Esophagus muscularis mucosa (tissue), 3 donors: ENCODE results near the gene SMOC1.

ENCODE experiments used
- CTCF ChIP-seq, 3 experiments: fragments of 200-600 bp in 2 of 3; fragments of 450-650 bp in 1 of 3; sonication (generic) in 2 of 3; IDR thresholded peaks; one replicate each; pipeline ENCODE4 v1.5.1; 2017 to 2019; ENCODE audit warnings: antibody characterized with exemption in 3 of 3, mild to moderate bottlenecking in 2 of 3, moderate library complexity in 1 of 3
- POLR2A ChIP-seq: fragments of 450-650 bp; IDR thresholded peaks from one replicate; pipeline ENCODE4 v1.6.1; 2017; ENCODE audit warnings: antibody characterized with exemption, moderate library complexity, mild to moderate bottlenecking, low read depth
- POLR2AphosphoS5 ChIP-seq, 2 donors: sonication (generic); formaldehyde crosslinking; IDR thresholded peaks; one replicate each; pipeline ENCODE4 v1.6.1; 2017; ENCODE audit warnings: antibody characterized with exemption in 2 of 2

DNA sequence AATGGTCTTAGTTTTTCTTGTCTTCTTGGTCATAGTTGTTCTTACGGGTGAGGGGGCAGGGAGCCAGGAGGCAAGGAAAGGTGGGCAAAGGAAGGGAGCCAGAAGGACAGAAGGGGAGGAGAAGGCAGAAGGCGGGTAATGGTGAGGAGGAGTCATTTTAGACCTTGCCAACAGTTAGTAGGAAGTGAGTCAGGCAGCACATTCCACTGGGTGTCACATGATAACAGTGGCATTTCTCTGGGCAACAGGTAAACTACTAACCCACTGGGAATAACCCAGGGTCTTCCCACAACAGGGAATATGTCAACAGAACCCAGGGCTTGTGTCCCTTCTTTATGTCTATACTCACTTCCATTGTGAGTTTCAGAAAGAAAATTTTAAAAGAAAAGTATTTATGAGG, 181.9 kb downstream of the SMOC1 start:
- TF ChIP-seq CTCF (IDR thresholded peaks at IDR 0.05) (no peak), POLR2A (no peak), POLR2AphosphoS5 (IDR thresholded peaks at IDR 0.05) (no peak)
